ENCODE data around the gene DPH5.

DNA sequence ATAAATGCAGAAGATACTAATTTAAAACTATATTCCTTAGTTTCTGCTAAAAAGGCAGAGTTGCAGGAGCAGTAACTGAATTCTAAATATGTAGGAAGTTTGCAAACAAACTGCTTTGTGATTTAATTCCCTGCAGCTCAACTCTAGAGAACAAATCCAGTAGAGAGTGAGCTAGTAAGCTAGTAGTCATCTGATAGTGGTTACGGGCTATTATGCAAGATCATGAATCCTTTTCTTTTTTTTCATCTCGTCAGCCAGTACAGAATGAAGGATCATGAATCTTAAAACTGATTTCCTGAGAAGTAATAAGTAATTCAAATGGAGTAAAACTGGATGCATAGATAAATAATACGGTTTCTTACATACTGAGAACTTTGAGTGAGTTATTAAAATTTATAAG lies 3.3 kb downstream of the DPH5 start:
- TF ChIP-seq, protein P1, sequence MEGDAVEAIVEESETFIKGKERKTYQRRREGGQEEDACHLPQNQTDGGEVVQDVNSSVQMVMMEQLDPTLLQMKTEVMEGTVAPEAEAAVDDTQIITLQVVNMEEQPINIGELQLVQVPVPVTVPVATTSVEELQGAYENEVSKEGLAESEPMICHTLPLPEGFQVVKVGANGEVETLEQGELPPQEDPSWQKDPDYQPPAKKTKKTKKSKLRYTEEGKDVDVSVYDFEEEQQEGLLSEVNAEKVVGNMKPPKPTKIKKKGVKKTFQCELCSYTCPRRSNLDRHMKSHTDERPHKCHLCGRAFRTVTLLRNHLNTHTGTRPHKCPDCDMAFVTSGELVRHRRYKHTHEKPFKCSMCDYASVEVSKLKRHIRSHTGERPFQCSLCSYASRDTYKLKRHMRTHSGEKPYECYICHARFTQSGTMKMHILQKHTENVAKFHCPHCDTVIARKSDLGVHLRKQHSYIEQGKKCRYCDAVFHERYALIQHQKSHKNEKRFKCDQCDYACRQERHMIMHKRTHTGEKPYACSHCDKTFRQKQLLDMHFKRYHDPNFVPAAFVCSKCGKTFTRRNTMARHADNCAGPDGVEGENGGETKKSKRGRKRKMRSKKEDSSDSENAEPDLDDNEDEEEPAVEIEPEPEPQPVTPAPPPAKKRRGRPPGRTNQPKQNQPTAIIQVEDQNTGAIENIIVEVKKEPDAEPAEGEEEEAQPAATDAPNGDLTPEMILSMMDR (IDR thresholded peaks at IDR 0.05; ENCODE audit: extremely low read depth in 1 of 2, insufficient read depth in 1 of 2, low read depth in 1 of 2, low read length in 2 of 2): no peak
- TF ChIP-seq EZH2 (IDR thresholded peaks at IDR 0.05; ENCODE audit: borderline replicate concordance, low read depth, low read length, severe bottlenecking): no peak
- TF ChIP-seq POLR2A (IDR thresholded peaks at IDR 0.05; ENCODE audit: low read depth, low read length): no peak
- TF ChIP-seq POLR2AphosphoS5 (IDR thresholded peaks at IDR 0.05; ENCODE audit: insufficient read depth, low read depth, low read length): no peak

Measured in endothelial cell of umbilical vein (primary cell).